ENCODE measurements around the gene DCHS2. TPM values are rescaled to one million over a fixed set of nuclear protein-coding genes. Genes with fewer than 3 reads are reported as not detected.

Gene DCHS2
- total RNA-seq, 1 experiment from 2014 or later, result 0.02 TPM

DNA sequence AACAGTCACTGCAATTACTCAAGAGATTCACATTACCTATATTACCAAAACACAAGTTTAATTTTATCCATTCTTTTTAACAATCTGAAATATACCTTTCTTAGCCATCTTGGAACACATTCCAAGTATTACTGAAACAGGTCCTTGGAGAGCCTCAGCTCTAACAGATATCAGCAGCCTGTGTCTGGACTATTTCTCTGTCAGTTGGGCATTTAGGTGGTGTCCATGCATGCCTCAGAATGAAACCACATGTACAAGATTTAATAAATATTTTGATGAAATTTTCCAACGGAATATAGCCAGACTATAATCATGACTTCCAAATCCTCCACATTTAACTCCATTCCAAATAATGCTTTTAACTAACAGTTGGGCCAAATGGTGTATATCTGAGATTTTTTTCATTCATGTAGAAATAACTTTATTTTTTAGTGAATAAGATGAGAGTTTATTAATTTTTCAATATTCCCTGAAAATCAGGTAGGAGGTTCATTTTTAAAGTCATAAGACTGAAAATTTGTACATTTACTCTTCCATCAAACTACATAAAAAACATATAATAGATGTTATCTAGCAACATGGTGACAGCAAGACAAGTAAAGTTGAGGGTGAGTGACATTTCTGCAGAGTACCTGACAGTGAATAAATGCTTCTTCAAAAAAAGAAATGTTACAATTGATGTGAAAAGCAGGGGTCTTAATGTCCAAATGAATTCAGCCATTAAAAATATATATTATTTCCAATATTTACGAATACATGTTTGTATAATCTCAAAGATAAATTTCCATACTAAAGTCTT, 174.2 kb downstream of the DCHS2 start:
- intact Hi-C loops (cut with micrococcal nuclease; ENCODE audit: unreplicated experiment), result no loop called here

DNA sequence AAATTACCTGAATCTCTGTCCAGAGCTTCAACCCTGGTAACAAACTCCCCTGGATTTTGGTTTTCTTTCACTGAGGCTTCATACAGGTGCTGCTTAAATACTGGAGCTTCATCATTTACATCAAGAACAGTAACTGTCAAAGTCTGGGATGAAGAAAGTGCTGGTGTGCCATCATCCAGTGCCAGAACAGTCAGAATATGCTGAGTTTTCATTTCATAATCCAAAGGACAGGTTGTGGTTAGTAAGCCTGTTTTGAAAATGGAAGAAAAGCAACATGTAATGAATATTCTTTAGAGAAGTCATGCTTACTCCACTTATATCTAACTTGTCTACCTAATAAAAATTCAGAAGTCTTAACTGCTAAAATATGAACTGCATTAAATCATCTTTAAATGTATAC, 175.9 kb downstream of the DCHS2 start:
- no peak overlapping the region for H3K27ac ChIP-seq
- no peak overlapping the region for H3K4me3 ChIP-seq
- H3K36me3 ChIP-seq (ENCODE audit: low read depth), result no peaks in the 10 kb centered on the region
- no peaks in the 10 kb centered on the region for H3F3A ChIP-seq (ENCODE audit: insufficient read depth, low read depth)
- intact Hi-C loops (cut with micrococcal nuclease; ENCODE audit: unreplicated experiment), result no loop called here
- ChIA-PET CTCF (no interaction called here), POLR2A (ENCODE audit: unreplicated experiment) (no interaction called here)
- no peak overlapping the region for H2AFZ ChIP-seq
- no peak for DNase-seq
- H3K27me3 ChIP-seq (ENCODE audit: insufficient read depth, low read depth), result no peaks in the 10 kb centered on the region
- no peaks in the 10 kb centered on the region for H4K20me1 ChIP-seq (ENCODE audit: insufficient read depth)
- H3K79me2 ChIP-seq (ENCODE audit: low read depth), result no peaks in the 10 kb centered on the region
- TF ChIP-seq, protein P1, sequence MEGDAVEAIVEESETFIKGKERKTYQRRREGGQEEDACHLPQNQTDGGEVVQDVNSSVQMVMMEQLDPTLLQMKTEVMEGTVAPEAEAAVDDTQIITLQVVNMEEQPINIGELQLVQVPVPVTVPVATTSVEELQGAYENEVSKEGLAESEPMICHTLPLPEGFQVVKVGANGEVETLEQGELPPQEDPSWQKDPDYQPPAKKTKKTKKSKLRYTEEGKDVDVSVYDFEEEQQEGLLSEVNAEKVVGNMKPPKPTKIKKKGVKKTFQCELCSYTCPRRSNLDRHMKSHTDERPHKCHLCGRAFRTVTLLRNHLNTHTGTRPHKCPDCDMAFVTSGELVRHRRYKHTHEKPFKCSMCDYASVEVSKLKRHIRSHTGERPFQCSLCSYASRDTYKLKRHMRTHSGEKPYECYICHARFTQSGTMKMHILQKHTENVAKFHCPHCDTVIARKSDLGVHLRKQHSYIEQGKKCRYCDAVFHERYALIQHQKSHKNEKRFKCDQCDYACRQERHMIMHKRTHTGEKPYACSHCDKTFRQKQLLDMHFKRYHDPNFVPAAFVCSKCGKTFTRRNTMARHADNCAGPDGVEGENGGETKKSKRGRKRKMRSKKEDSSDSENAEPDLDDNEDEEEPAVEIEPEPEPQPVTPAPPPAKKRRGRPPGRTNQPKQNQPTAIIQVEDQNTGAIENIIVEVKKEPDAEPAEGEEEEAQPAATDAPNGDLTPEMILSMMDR (conservative IDR thresholded peaks at IDR 0.05), result no peak
- TF ChIP-seq EZH2 (IDR thresholded peaks at IDR 0.05; ENCODE audit: low read depth), result no peak
- BruUV-seq (replicated peaks), result no TSS peak
- H3K4me2 ChIP-seq, result no peak overlapping the region
- H3K9me3 ChIP-seq (ENCODE audit: insufficient read depth, low read depth), result no peaks in the 10 kb centered on the region
- no peaks in the 10 kb centered on the region for H3K9me2 ChIP-seq (ENCODE audit: insufficient read depth)
- no peaks in the 10 kb centered on the region for H3K4me1 ChIP-seq (replicated peaks; ENCODE audit: insufficient read depth)

More for the DNA sequence above, 174.2 kb downstream of the DCHS2 start:
- ChIA-PET POLR2A (ENCODE audit: unreplicated experiment) (no interaction called here), CTCF (no interaction called here)
- no peak overlapping the region for H2AFZ ChIP-seq
- TF ChIP-seq EZH2 (IDR thresholded peaks at IDR 0.05; ENCODE audit: low read depth), result no peak
- TF ChIP-seq, protein P1 (conservative IDR thresholded peaks at IDR 0.05), result no peak
- H3K79me2 ChIP-seq (ENCODE audit: low read depth), result no peaks in the 10 kb centered on the region
- H3K9me3 ChIP-seq (ENCODE audit: insufficient read depth, low read depth), result no peaks in the 10 kb centered on the region
- BruUV-seq (replicated peaks), result no TSS peak
- H3K27me3 ChIP-seq (ENCODE audit: insufficient read depth, low read depth), result no peaks in the 10 kb centered on the region
- H3K4me3 ChIP-seq, result no peak overlapping the region
- no peaks in the 10 kb centered on the region for H3K9me2 ChIP-seq (ENCODE audit: insufficient read depth)
- H3K27ac ChIP-seq, result no peak overlapping the region
- no peaks in the 10 kb centered on the region for H4K20me1 ChIP-seq (ENCODE audit: insufficient read depth)
- H3K4me2 ChIP-seq, result no peak overlapping the region
- DNase-seq, result no peak
- no peaks in the 10 kb centered on the region for H3K36me3 ChIP-seq (ENCODE audit: low read depth)
- H3F3A ChIP-seq (ENCODE audit: insufficient read depth, low read depth), result no peaks in the 10 kb centered on the region
- H3K4me1 ChIP-seq (replicated peaks; ENCODE audit: insufficient read depth), result no peaks in the 10 kb centered on the region

DNA sequence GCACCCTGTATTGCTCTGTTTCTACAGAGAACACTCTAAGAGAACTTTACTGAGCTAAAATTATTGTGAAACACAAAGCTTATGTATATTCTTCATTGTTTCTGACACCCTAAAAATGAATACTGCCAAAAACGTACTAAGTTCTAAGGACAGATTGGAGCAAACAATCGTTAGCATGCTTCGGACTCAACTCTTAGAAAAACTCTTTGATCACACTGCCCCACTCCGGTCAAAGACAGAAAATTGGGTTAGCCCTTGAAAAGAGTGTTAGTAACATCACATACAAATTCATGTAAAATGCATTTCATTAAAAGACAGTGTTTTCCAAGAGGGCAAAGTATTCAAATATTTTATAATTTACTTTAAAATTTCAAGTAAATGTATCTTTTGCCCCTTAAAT, 177.4 kb downstream of the DCHS2 start:
- DNase-seq, result no peak
- H3K9me3 ChIP-seq (ENCODE audit: insufficient read depth, low read depth), result no peaks in the 10 kb centered on the region
- H3K9me2 ChIP-seq (ENCODE audit: insufficient read depth), result no peaks in the 10 kb centered on the region
- H3K4me2 ChIP-seq, result no peak overlapping the region
- H3K27ac ChIP-seq, result no peak overlapping the region
- H3F3A ChIP-seq (ENCODE audit: insufficient read depth, low read depth), result no peaks in the 10 kb centered on the region
- no peak overlapping the region for H3K4me3 ChIP-seq
- no peaks in the 10 kb centered on the region for H3K79me2 ChIP-seq (ENCODE audit: low read depth)
- intact Hi-C loops (cut with micrococcal nuclease; ENCODE audit: unreplicated experiment), result loop anchor here (5.0 kb wide), 1 partner anchor 527 kb away; the partner anchor contains the start of gene SFRP2
- CTCF ChIA-PET, result no interaction called here
- no peaks in the 10 kb centered on the region for H3K27me3 ChIP-seq (ENCODE audit: insufficient read depth, low read depth)
- H2AFZ ChIP-seq, result no peak overlapping the region
- no TSS peak for BruUV-seq (replicated peaks)
- POLR2A ChIA-PET (ENCODE audit: unreplicated experiment), result no interaction called here
- no peaks in the 10 kb centered on the region for H3K36me3 ChIP-seq (ENCODE audit: low read depth)
- no peaks in the 10 kb centered on the region for H3K4me1 ChIP-seq (replicated peaks; ENCODE audit: insufficient read depth)
- TF ChIP-seq, protein P1 (conservative IDR thresholded peaks at IDR 0.05), result no peak
- TF ChIP-seq EZH2 (IDR thresholded peaks at IDR 0.05; ENCODE audit: low read depth), result no peak
- H4K20me1 ChIP-seq (ENCODE audit: insufficient read depth), result no peaks in the 10 kb centered on the region
